B cell (primary cell): Measurements from ENCODE around the gene RIN3. TPM values are rescaled to one million over a fixed set of nuclear protein-coding genes. Genes with fewer than 3 reads are reported as not detected.

Experiments
- ATAC-seq: fragments of 200-7000 bp; cut with Tn5 transposase; one replicate; pipeline ENCODE4 v1.10.0; 2021; ENCODE audit warnings: low read depth, mild to moderate bottlenecking, moderate number of reproducible peaks, moderate library complexity
- CTCF ChIA-PET: fragments of 350-600 bp; sonication (Branson Sonifier 250); formaldehyde crosslinking; loops from one replicate; lab custom pipeline; 2021; ENCODE audit warnings: antibody characterized with exemption, inconsistent platforms; lab: Charles Lee
- POLR2A ChIA-PET: fragments of 350-600 bp; sonication (Branson Sonifier 250); formaldehyde crosslinking; loops from one replicate; lab custom pipeline; 2021; ENCODE audit warnings: antibody characterized with exemption; lab: Charles Lee
- DNase-seq: peaks from one replicate; pipeline ENCODE4 v3.0.0; 2013
- H2AFZ ChIP-seq: 2 replicates; pipeline ENCODE4 v1.6.1; 2012; ENCODE audit warnings: mild to moderate bottlenecking, low read depth, low read length; ENCODE audit not compliant: insufficient read depth, poor library complexity, severe bottlenecking
- H3K27ac ChIP-seq, 2 donors: 1 replicate in 1 of 2; 2 replicates in 1 of 2; pipeline ENCODE4 v1.5.1; 2012 to 2013; ENCODE audit warnings: low read length in 2 of 2, mild to moderate bottlenecking in 2 of 2, moderate library complexity in 1 of 2
- H3K27me3 ChIP-seq, 4 experiments: fragments of 200-600 bp in 1 of 4; sonication (generic) in 1 of 4; replicated peaks in 1 of 4; 1 replicate in 2 of 4; 2 replicates in 2 of 4; pipeline versions ENCODE4 v1.6.1 to v1.7.0; 2013 to 2016; ENCODE audit warnings: low read length in 3 of 4, mild to moderate bottlenecking in 2 of 4, mixed read lengths in 1 of 4, moderate library complexity in 1 of 4; ENCODE audit not compliant: insufficient read depth in 4 of 4, control insufficient read depth in 3 of 4; ENCODE audit errors: control extremely low read depth in 1 of 4
- H3K36me3 ChIP-seq, 2 experiments: replicated peaks in 1 of 2; 1 replicate in 1 of 2; 2 replicates in 1 of 2; pipeline versions ENCODE4 v1.6.1 to v1.7.1; 2013; ENCODE audit warnings: low read length in 1 of 2; ENCODE audit not compliant: insufficient read depth in 2 of 2, control insufficient read depth in 1 of 2; ENCODE audit errors: control extremely low read depth in 1 of 2, extremely low read depth in 1 of 2
- H3K4me1 ChIP-seq, 2 donors: fragments of 200-600 bp in 1 of 2; sonication (generic) in 1 of 2; 1 replicate in 1 of 2; 2 replicates in 1 of 2; pipeline versions ENCODE4 v1.5.1 to v1.6.1; 2013 to 2017; ENCODE audit warnings: low read length in 2 of 2; ENCODE audit not compliant: control insufficient read depth in 2 of 2, insufficient read depth in 2 of 2
- H3K4me2 ChIP-seq: replicated peaks from 2 replicates; pipeline ENCODE3; 2012; ENCODE audit warnings: mild to moderate bottlenecking, low read depth, low read length; ENCODE audit not compliant: poor library complexity, severe bottlenecking
- H3K4me3 ChIP-seq, 5 experiments: fragments of 200-600 bp in 1 of 5; sonication (generic) in 1 of 5; 1 replicate in 3 of 5; 2 replicates in 2 of 5; pipeline versions ENCODE4 v1.5.1 to v1.7.0; 2011 to 2016; ENCODE audit warnings: low read length in 4 of 5, mild to moderate bottlenecking in 4 of 5, low read depth in 2 of 5, control low read depth in 1 of 5, moderate library complexity in 1 of 5; ENCODE audit not compliant: insufficient read depth in 1 of 5; ENCODE audit errors: control extremely low read depth in 1 of 5, extremely low read depth in 1 of 5
- H3K79me2 ChIP-seq: fragments of 200-600 bp; sonication (generic); one replicate; pipeline ENCODE4 v1.6.0; 2016; ENCODE audit warnings: low read length; ENCODE audit not compliant: control insufficient read depth, insufficient read depth
- H3K9ac ChIP-seq: fragments of 200-600 bp; sonication (generic); 2 replicates; pipeline ENCODE4 v1.6.1; 2017; ENCODE audit warnings: mild to moderate bottlenecking, low read length, moderate library complexity
- H3K9me3 ChIP-seq, 3 donors: one replicate each; pipeline versions ENCODE4 v1.6.1 to v1.7.1; 2013; ENCODE audit warnings: low read length in 2 of 3; ENCODE audit not compliant: control insufficient read depth in 2 of 3, insufficient read depth in 1 of 3; ENCODE audit errors: control extremely low read depth in 1 of 3
- H4K20me1 ChIP-seq: 2 replicates; pipeline ENCODE4 v1.6.0; 2012; ENCODE audit warnings: mild to moderate bottlenecking, low read length; ENCODE audit not compliant: insufficient read depth, control insufficient read depth, poor library complexity, severe bottlenecking
- H3K27ac Mint-ChIP-seq: one replicate; pipeline ENCODE4 v1.8.0; 2021; ENCODE audit warnings: mixed read lengths
- H3K27me3 Mint-ChIP-seq: one replicate; pipeline ENCODE4 v1.8.0; 2021; ENCODE audit warnings: mixed read lengths
- H3K4me1 Mint-ChIP-seq: one replicate; pipeline ENCODE4 v1.8.0; 2021; ENCODE audit warnings: mixed read lengths
- H3K4me3 Mint-ChIP-seq: one replicate; pipeline ENCODE4 v1.8.0; 2021; ENCODE audit warnings: mixed read lengths
- H3K9me3 Mint-ChIP-seq: one replicate; pipeline ENCODE4 v1.8.0; 2022; ENCODE audit warnings: mixed read lengths; ENCODE audit not compliant: insufficient read depth
- CTCF ChIP-seq: fragments of 200-600 bp; IDR thresholded peaks from one replicate; pipeline ENCODE4 v1.8.0; 2022; ENCODE audit warnings: antibody characterized with exemption, mild to moderate bottlenecking
- EZH2 ChIP-seq: IDR thresholded peaks from 2 replicates; pipeline ENCODE4 v1.6.1; 2012; ENCODE audit warnings: borderline replicate concordance, low read depth, mild to moderate bottlenecking, moderate library complexity, low read length; ENCODE audit not compliant: insufficient read depth, poor library complexity, severe bottlenecking
- WGBS: methylation state at CpG from one replicate; pipeline ENCODE4 v1.1.5; 2013; ENCODE audit warnings: missing lambda C conversion rate; ENCODE audit not compliant: insufficient coverage; 5-methylcytosine and 5-hydroxymethylcytosine counted together
- intact Hi-C: fragments of 100-400 bp; cut with micrococcal nuclease; formaldehyde crosslinking; loops from one replicate; pipeline ENCODE4 v1.10.0; 2022
- polyA plus RNA-seq: library from polyadenylated mRNA; depleted of rRNA; stranded (reverse); fragments of >200 nt; gene quantifications from 2 replicates; pipeline ENCODE4 v1.2.3, GENCODE V29; 2012
- total RNA-seq, 2 donors: library from RNA; stranded (reverse); fragments of 120-200 nt in 1 of 2; gene quantifications; 1 replicate in 1 of 2; 2 replicates in 1 of 2; pipeline versions ENCODE4 v1.2.3 to v1.2.4, GENCODE V29; 2013 to 2022

Gene RIN3
- total and polyA plus RNA-seq, 2 donors (not counting 1 experiment from before 2014, with no cell fraction given): 62.1 to 123 TPM

GRCh38 chr14:92484132-92484823, 29.3 kb upstream of the RIN3 start:
- ATAC-seq (no peak), DNase-seq (no peak)
- H3K79me2 ChIP-seq: no peaks in the 10 kb centered on the region
- H3K9me3 Mint-ChIP-seq: no peaks in the 10 kb centered on the region
- H3K4me3 Mint-ChIP-seq: no peak overlapping the region
- intact Hi-C loops: no loop called here
- no peak overlapping the region for H3K4me3 ChIP-seq
- H3K27ac ChIP-seq: no peak overlapping the region
- no peak overlapping the region for H3K4me2 ChIP-seq
- peaks cover 0 to 31% (median 5%) of the 10 kb centered on the region in 4 experiments for H3K27me3 ChIP-seq
- no peak overlapping the region for H3K9ac ChIP-seq
- H3K4me1 Mint-ChIP-seq: peaks cover 4% of the 10 kb centered on the region
- no peak overlapping the region for H3K27ac Mint-ChIP-seq
- CTCF ChIA-PET: no interaction called here
- no peaks in the 10 kb centered on the region for H3K36me3 ChIP-seq
- peaks cover 29% of the 10 kb centered on the region for H3K27me3 Mint-ChIP-seq
- POLR2A ChIA-PET: interaction anchor here (0.6 kb wide), 1 partner anchor 205 kb away, joined by 7 read pairs; no protein-coding TSS in a partner anchor
- TF ChIP-seq CTCF (no peak), EZH2 (no peak)
- H3K4me1 ChIP-seq: no peaks in the 10 kb centered on the region
- H4K20me1 ChIP-seq: no peaks in the 10 kb centered on the region
- H2AFZ ChIP-seq: no peak overlapping the region
- peaks cover 0 to under 1% (median 0%) of the 10 kb centered on the region in 3 donors for H3K9me3 ChIP-seq
- WGBS: 86% methylated on average over 2 of the region's 7 CpGs

GRCh38 chr14:92486881-92487280, 26.7 kb upstream of the RIN3 start:
- Histone ChIP-seq H3K27me3 (peaks cover 0 to 31% (median 5%) of the 10 kb centered on the region in 4 experiments), H3K4me1 (no peaks in the 10 kb centered on the region), H3K4me3 (no peak overlapping the region), H3K9me3 (no peaks in the 10 kb centered on the region), H3K4me2 (no peak overlapping the region), H4K20me1 (no peaks in the 10 kb centered on the region), H3K9ac (no peak overlapping the region), H3K27ac (no peak overlapping the region), H3K79me2 (no peaks in the 10 kb centered on the region), H2AFZ (no peak overlapping the region), H3K36me3 (no peaks in the 10 kb centered on the region)
- Mint-ChIP-seq H3K27ac (no peak overlapping the region), H3K4me3 (no peak overlapping the region), H3K4me1 (peaks cover 4% of the 10 kb centered on the region), H3K9me3 (no peaks in the 10 kb centered on the region), H3K27me3 (peaks cover 22% of the 10 kb centered on the region)
- ATAC-seq (no peak), DNase-seq (no peak)
- no CpG with 5 or more reads among the region's 4 CpGs for WGBS
- POLR2A ChIA-PET: no interaction called here
- CTCF ChIA-PET: no interaction called here
- intact Hi-C loops: no loop called here
- TF ChIP-seq EZH2: no peak
- no peak for TF ChIP-seq CTCF
